GM13976 (cell line): Measurements from ENCODE around the gene CCDC136.

Source experiments
- DNase-seq: peaks from one replicate; pipeline ENCODE4 v3.0.0; 2012; ENCODE audit warnings: low spot score
- CTCF ChIP-seq: IDR thresholded peaks from 2 replicates; pipeline ENCODE4 v1.5.1; 2012; ENCODE audit warnings: borderline replicate concordance, mild to moderate bottlenecking; ENCODE audit not compliant: insufficient read depth; ENCODE audit errors: extremely low read depth, missing control alignments, control extremely low read depth
- in situ Hi-C: fragments of 300-500 bp; cut with MboI; formaldehyde crosslinking; loops from one replicate; pipeline ENCODE4 v1.12.0; 2022; ENCODE audit warnings: low sequenced_read_pairs, mixed read lengths, inconsistent platforms; ENCODE audit not compliant: unreplicated experiment

CCDC136 gene

GRCh38 chr7:128767475-128768110, 24.2 kb upstream of the CCDC136 start:
- in situ Hi-C loops = no loop called here
- no peak for TF ChIP-seq CTCF
- DNase-seq = no peak

- no peak for TF ChIP-seq CTCF
- in situ Hi-C loops = no loop called here
- no peak for DNase-seq
Measured at GRCh38 chr7:128770233-128770632, 21.5 kb upstream of the CCDC136 start.

- no peak for TF ChIP-seq CTCF
- in situ Hi-C loops = no loop called here
- no peak for DNase-seq
Measured at GRCh38 chr7:128773604-128774003, 18.2 kb upstream of the CCDC136 start.

- TF ChIP-seq CTCF = no peak
- in situ Hi-C loops = no loop called here
- no peak for DNase-seq
Measured at GRCh38 chr7:128774029-128774689, 17.6 kb upstream of the CCDC136 start.

GRCh38 chr7:128774921-128775320, 16.8 kb upstream of the CCDC136 start:
- in situ Hi-C loops = no loop called here
- TF ChIP-seq CTCF = no peak
- no peak for DNase-seq

GRCh38 chr7:128775744-128776474, 15.9 kb upstream of the CCDC136 start, which contains the start of gene OPN1SW:
Gene OPN1SW, minus strand, starts transcription at chr7:128775794. Its CDS starts 13 bp downstream, at chr7:128775781.
- no peak for TF ChIP-seq CTCF
- no peak for DNase-seq
- in situ Hi-C loops = no loop called here
